RWPE2 (cell line): ENCODE results near the gene RICTOR.
"Not testable (repeated sequence)": the region's sequence is repeated elsewhere in the genome, so short reads cannot be mapped to it uniquely, and the experiment has no call there.

Experiments used
- ATAC-seq: fragments of 200-7000 bp; cut with Tn5 transposase; 3 replicates; pipeline ENCODE4 v1.9.1; 2021; ENCODE audit warnings: low read depth
- DNase-seq: peaks from one replicate; pipeline ENCODE4 v3.0.0-alpha.2; 2020; ENCODE audit warnings: low spot score
- H3K27ac ChIP-seq: fragments of 450-650 bp; 2 replicates; pipeline ENCODE4 v1.5.1; 2017; ENCODE audit warnings: mild to moderate bottlenecking; ENCODE audit not compliant: poor library complexity, severe bottlenecking
- H3K27me3 ChIP-seq: fragments of 250-450 bp; sonication (Bioruptor Pico); 2 replicates; pipeline ENCODE4 v1.5.1; 2021; ENCODE audit warnings: mild to moderate bottlenecking, moderate library complexity; ENCODE audit not compliant: insufficient read depth, poor library complexity, severe bottlenecking
- H3K36me3 ChIP-seq: fragments of 250-450 bp; sonication (Bioruptor Pico); 2 replicates; pipeline ENCODE4 v1.5.1; 2020; ENCODE audit warnings: low read depth, mild to moderate bottlenecking, moderate library complexity
- H3K4me1 ChIP-seq: fragments of 250-450 bp; sonication (Bioruptor Pico); 2 replicates; pipeline ENCODE4 v1.5.1; 2021; ENCODE audit warnings: mild to moderate bottlenecking, moderate library complexity; ENCODE audit not compliant: insufficient read depth, poor library complexity, severe bottlenecking
- H3K4me3 ChIP-seq: fragments of 250-450 bp; sonication (Bioruptor Pico); 2 replicates; pipeline ENCODE4 v1.5.1; 2021; ENCODE audit warnings: mild to moderate bottlenecking, moderate library complexity; ENCODE audit not compliant: severe bottlenecking
- H3K9me3 ChIP-seq: fragments of 250-450 bp; sonication (Bioruptor Pico); 2 replicates; pipeline ENCODE4 v1.5.1; 2021; ENCODE audit warnings: mild to moderate bottlenecking, moderate library complexity; ENCODE audit not compliant: severe bottlenecking
- CTCF ChIP-seq: fragments of 450-650 bp; IDR thresholded peaks from one replicate; pipeline ENCODE4 v1.5.1; 2017; ENCODE audit warnings: mild to moderate bottlenecking, moderate library complexity; ENCODE audit not compliant: poor library complexity, severe bottlenecking

The RICTOR gene

GRCh38 chr5:39014561-39014960 lies 59.6 kb downstream of the RICTOR start:
- peaks cover 14% of the 10 kb centered on the region for H3K9me3 ChIP-seq
- DNase-seq: no peak
- no peak for TF ChIP-seq CTCF
- H3K27me3 ChIP-seq: no peaks in the 10 kb centered on the region
- peaks cover 5% of the 10 kb centered on the region for H3K4me1 ChIP-seq
- H3K4me3 ChIP-seq: no peak overlapping the region
- H3K36me3 ChIP-seq: peaks cover 36% of the 10 kb centered on the region
- no peak overlapping the region for H3K27ac ChIP-seq
- ATAC-seq: peak; percentile 63; the same call in 2 of the 3 replicates

GRCh38 chr5:39013938-39014337 lies 60.3 kb downstream of the RICTOR start:
- Histone ChIP-seq H3K27ac (no peak overlapping the region), H3K36me3 (peaks cover 37% of the 10 kb centered on the region), H3K4me1 (peaks cover 5% of the 10 kb centered on the region), H3K9me3 (peaks cover 14% of the 10 kb centered on the region), H3K4me3 (no peak overlapping the region), H3K27me3 (no peaks in the 10 kb centered on the region)
- no peak; the same call in 2 of the 3 replicates for ATAC-seq
- DNase-seq: no peak
- TF ChIP-seq CTCF: no peak

- H3K27me3 ChIP-seq, H3K27ac ChIP-seq, ATAC-seq, H3K4me3 ChIP-seq, DNase-seq, H3K4me1 ChIP-seq: not testable (repeated sequence)
- peaks cover 38% of the 10 kb centered on the region for H3K36me3 ChIP-seq
- peaks cover 14% of the 10 kb centered on the region for H3K9me3 ChIP-seq
Measured at GRCh38 chr5:39010958-39011357, 63.2 kb downstream of the RICTOR start.

GRCh38 chr5:39009981-39010380 lies 64.2 kb downstream of the RICTOR start:
- Histone ChIP-seq H3K9me3 (peaks cover 14% of the 10 kb centered on the region), H3K36me3 (peaks cover 38% of the 10 kb centered on the region), H3K4me3 (no peak overlapping the region), H3K4me1 (no peaks in the 10 kb centered on the region), H3K27ac (no peak overlapping the region), H3K27me3 (no peaks in the 10 kb centered on the region)
- DNase-seq (no peak), ATAC-seq (no peak)
- TF ChIP-seq CTCF: no peak

GRCh38 chr5:39009280-39009679 lies 64.9 kb downstream of the RICTOR start:
- H3K27me3 ChIP-seq: no peaks in the 10 kb centered on the region
- ATAC-seq: no peak
- no peak for DNase-seq
- no peak for TF ChIP-seq CTCF
- H3K27ac ChIP-seq: no peak overlapping the region
- no peaks in the 10 kb centered on the region for H3K4me1 ChIP-seq
- H3K9me3 ChIP-seq: peaks cover 14% of the 10 kb centered on the region
- no peak overlapping the region for H3K4me3 ChIP-seq
- H3K36me3 ChIP-seq: peaks cover 38% of the 10 kb centered on the region
